ENCODE data around the gene ATOX1.
A peak's percentile ranks its signal among the peaks of the same experiment; 100 is the strongest.

Gene ATOX1

GRCh38 chr5:151770383-151771258 lies 12.2 kb upstream of the ATOX1 start:
- peak; percentile 75 for DNase-seq

- DNase-seq, result no peak
Measured at GRCh38 chr5:151766975-151767374, 8.5 kb upstream of the ATOX1 start.

- DNase-seq, result no peak
Measured at GRCh38 chr5:151764801-151765200, 6.4 kb upstream of the ATOX1 start.

GRCh38 chr5:151758141-151758429 lies 346 bp downstream of the ATOX1 start:
- no peak for DNase-seq

GRCh38 chr5:151757233-151758140 lies 944 bp downstream of the ATOX1 start:
- no peak for DNase-seq

GRCh38 chr5:151755383-151755782 lies 3.0 kb downstream of the ATOX1 start:
- DNase-seq, result no peak

GRCh38 chr5:151751593-151751992 lies 6.8 kb downstream of the ATOX1 start:
- no peak for DNase-seq

GRCh38 chr5:151751091-151751490 lies 7.3 kb downstream of the ATOX1 start:
- DNase-seq, result no peak

GRCh38 chr5:151750121-151750520 lies 8.3 kb downstream of the ATOX1 start:
- DNase-seq, result no peak

GRCh38 chr5:151745071-151745705 lies 13.2 kb downstream of the ATOX1 start:
- peak; percentile 76 for DNase-seq

GRCh38 chr5:151743530-151743929 lies 14.9 kb downstream of the ATOX1 start:
- peak; percentile 52 for DNase-seq

GRCh38 chr5:151742870-151743294 lies 15.5 kb downstream of the ATOX1 start:
- peak; percentile 79 for DNase-seq

- peak; percentile 85 for DNase-seq
Measured at GRCh38 chr5:151741678-151742423, 16.6 kb downstream of the ATOX1 start.

- peak; percentile 84 for DNase-seq
Measured at GRCh38 chr5:151740958-151741373, 17.5 kb downstream of the ATOX1 start.

- DNase-seq, result peak; percentile 100
Measured at GRCh38 chr5:151740336-151740942, 18.0 kb downstream of the ATOX1 start.

GRCh38 chr5:151739939-151740335 lies 18.5 kb downstream of the ATOX1 start:
- DNase-seq, result no peak

GRCh38 chr5:151739395-151739794 lies 19.0 kb downstream of the ATOX1 start:
- DNase-seq, result no peak

GRCh38 chr5:151738125-151738848 lies 20.1 kb downstream of the ATOX1 start:
- no peak for DNase-seq

- DNase-seq, result no peak
Measured at GRCh38 chr5:151737431-151737830, 21.0 kb downstream of the ATOX1 start.

- DNase-seq, result no peak
Measured at GRCh38 chr5:151735646-151736045, 22.8 kb downstream of the ATOX1 start.

GRCh38 chr5:151734064-151734408 lies 24.4 kb downstream of the ATOX1 start:
- DNase-seq, result no peak

Measured in fibroblast of upper back skin (primary cell).